ENCODE results near the gene CEBPZOS. TPM values are rescaled to one million over a fixed set of nuclear protein-coding genes. Genes with fewer than 3 reads are reported as not detected.

The CEBPZOS gene
- total RNA-seq, 2 donors from 2014 or later = 13.7 to 25.5 TPM

- DNase-seq (ENCODE audit: low spot score) = no peak
- Histone ChIP-seq H3K27me3 (replicated peaks; ENCODE audit: insufficient read depth) (no peaks in the 10 kb centered on the region), H3K36me3 (no peaks in the 10 kb centered on the region), H3K9me3 (peaks cover 8% of the 10 kb centered on the region), H3K4me1 (ENCODE audit: control insufficient read depth in 1 of 2, low read depth in 2 of 2) (no peaks in the 10 kb centered on the region), H3K4me3 (no peak overlapping the region), H3K27ac (no peak overlapping the region)
- peak; percentile 47 for TF ChIP-seq CTCF (IDR thresholded peaks at IDR 0.05)
- no peak for ATAC-seq (ENCODE audit: insufficient number of reproducible peaks, low FRiP score, low read depth)
Observed at GRCh38 chr2:37168217-37168981, 27.9 kb upstream of the CEBPZOS start.

- Histone ChIP-seq H3K4me3 (no peak overlapping the region), H3K27me3 (replicated peaks; ENCODE audit: insufficient read depth) (no peaks in the 10 kb centered on the region), H3K9me3 (no peaks in the 10 kb centered on the region), H3K4me1 (ENCODE audit: control insufficient read depth in 1 of 2, low read depth in 2 of 2) (no peaks in the 10 kb centered on the region), H3K36me3 (no peaks in the 10 kb centered on the region), H3K27ac (no peak overlapping the region)
- ATAC-seq (ENCODE audit: insufficient number of reproducible peaks, low FRiP score, low read depth) (no peak), DNase-seq (ENCODE audit: low spot score) (no peak)
- no peak for TF ChIP-seq CTCF (IDR thresholded peaks at IDR 0.05)
Observed at GRCh38 chr2:37171624-37171950, 24.7 kb upstream of the CEBPZOS start.

GRCh38 chr2:37173741-37174140 is 22.6 kb upstream of the CEBPZOS start:
- no peak for DNase-seq (ENCODE audit: low spot score)
- H3K4me1 ChIP-seq (ENCODE audit: control insufficient read depth in 1 of 2, low read depth in 2 of 2) = no peaks in the 10 kb centered on the region
- no peak overlapping the region for H3K27ac ChIP-seq
- no peaks in the 10 kb centered on the region for H3K27me3 ChIP-seq (replicated peaks; ENCODE audit: insufficient read depth)
- no peaks in the 10 kb centered on the region for H3K36me3 ChIP-seq
- ATAC-seq (ENCODE audit: insufficient number of reproducible peaks, low FRiP score, low read depth) = no peak
- H3K4me3 ChIP-seq = no peak overlapping the region
- H3K9me3 ChIP-seq = no peaks in the 10 kb centered on the region
- no peak for TF ChIP-seq CTCF (IDR thresholded peaks at IDR 0.05)

- no peaks in the 10 kb centered on the region for H3K4me1 ChIP-seq (ENCODE audit: control insufficient read depth in 1 of 2, low read depth in 2 of 2)
- H3K36me3 ChIP-seq = no peaks in the 10 kb centered on the region
- H3K9me3 ChIP-seq = no peaks in the 10 kb centered on the region
- H3K27me3 ChIP-seq (replicated peaks; ENCODE audit: insufficient read depth) = no peaks in the 10 kb centered on the region
- no peak overlapping the region for H3K4me3 ChIP-seq
- no peak for ATAC-seq (ENCODE audit: insufficient number of reproducible peaks, low FRiP score, low read depth)
- no peak for DNase-seq (ENCODE audit: low spot score)
- no peak overlapping the region for H3K27ac ChIP-seq
- TF ChIP-seq CTCF (IDR thresholded peaks at IDR 0.05) = no peak
Observed at GRCh38 chr2:37180006-37180639, 16.2 kb upstream of the CEBPZOS start.

GRCh38 chr2:37180640-37181039 is 15.7 kb upstream of the CEBPZOS start:
- DNase-seq (ENCODE audit: low spot score) = no peak
- Histone ChIP-seq H3K4me3 (no peak overlapping the region), H3K27me3 (replicated peaks; ENCODE audit: insufficient read depth) (no peaks in the 10 kb centered on the region), H3K4me1 (ENCODE audit: control insufficient read depth in 1 of 2, low read depth in 2 of 2) (no peaks in the 10 kb centered on the region), H3K36me3 (no peaks in the 10 kb centered on the region), H3K9me3 (no peaks in the 10 kb centered on the region), H3K27ac (no peak overlapping the region)
- TF ChIP-seq CTCF (IDR thresholded peaks at IDR 0.05) = no peak
- no peak for ATAC-seq (ENCODE audit: insufficient number of reproducible peaks, low FRiP score, low read depth)

Measured in thoracic aorta (tissue), 2 donors.